Spleen (tissue), 11 donors: ENCODE data around the gene HGF. TPM values are rescaled to one million over a fixed set of nuclear protein-coding genes. Genes with fewer than 3 reads are reported as not detected.

Experiments used
- DNase-seq: peaks from one replicate; pipeline ENCODE4 v3.0.0-alpha.2; 2020
- H3K27ac ChIP-seq, 8 donors: fragments of 200-600 bp; sonication (generic) in 7 of 8; 1 replicate in 4 of 8; 2 replicates in 4 of 8; pipeline versions ENCODE4 v1.5.0 to v1.8.0; 2016 to 2021; ENCODE audit warnings: inconsistent platforms in 4 of 8, mild to moderate bottlenecking in 4 of 8, moderate library complexity in 1 of 8
- H3K27me3 ChIP-seq, 7 donors: fragments of 200-600 bp; sonication (generic) in 6 of 7; replicated peaks in 1 of 7; 1 replicate in 4 of 7; 2 replicates in 3 of 7; pipeline versions ENCODE4 v1.5.0 to v1.8.0; 2016 to 2021; ENCODE audit warnings: inconsistent platforms in 3 of 7, mild to moderate bottlenecking in 1 of 7
- H3K36me3 ChIP-seq, 6 donors: fragments of 200-600 bp; sonication (generic) in 5 of 6; 1 replicate in 4 of 6; 2 replicates in 2 of 6; pipeline versions ENCODE4 v1.5.0 to v1.8.0; 2016 to 2021; ENCODE audit warnings: inconsistent platforms in 2 of 6
- H3K4me1 ChIP-seq, 6 donors: fragments of 200-600 bp; sonication (generic) in 5 of 6; 1 replicate in 3 of 6; 2 replicates in 3 of 6; pipeline versions ENCODE4 v1.5.0 to v1.8.0; 2016 to 2021; ENCODE audit warnings: inconsistent platforms in 3 of 6
- H3K4me3 ChIP-seq, 8 donors: fragments of 200-600 bp; sonication (generic) in 7 of 8; 1 replicate in 4 of 8; 2 replicates in 4 of 8; pipeline versions ENCODE4 v1.5.0 to v1.8.0; 2016 to 2021; ENCODE audit warnings: inconsistent platforms in 4 of 8, mild to moderate bottlenecking in 4 of 8, moderate library complexity in 2 of 8
- H3K9me3 ChIP-seq, 8 donors: fragments of 200-600 bp; sonication (generic) in 7 of 8; 1 replicate in 4 of 8; 2 replicates in 4 of 8; pipeline versions ENCODE4 v1.5.0 to v1.8.0; 2016 to 2021; ENCODE audit warnings: inconsistent platforms in 4 of 8
- CTCF ChIP-seq, 11 experiments: fragments of 200-600 bp in 7 of 11; fragments of 450-650 bp in 4 of 11; sonication (generic) in 4 of 11; IDR thresholded peaks in 8 of 11; conservative IDR thresholded peaks in 3 of 11; 1 replicate in 7 of 11; 2 replicates in 4 of 11; pipeline versions ENCODE4 v1.4.0 to v1.8.0; 2016 to 2021; ENCODE audit warnings: antibody characterized with exemption in 11 of 11, inconsistent platforms in 4 of 11, mild to moderate bottlenecking in 1 of 11
- POLR2A ChIP-seq, 3 donors: fragments of 450-650 bp; IDR thresholded peaks; one replicate each; pipeline ENCODE4 v1.5.1; 2017; ENCODE audit warnings: antibody characterized with exemption in 3 of 3, mild to moderate bottlenecking in 1 of 3
- POLR2AphosphoS5 ChIP-seq, 3 donors: sonication (generic); formaldehyde crosslinking; IDR thresholded peaks; one replicate each; pipeline ENCODE4 v1.5.1; 2017; ENCODE audit warnings: antibody characterized with exemption in 3 of 3
- WGBS, 5 donors: extraction: QIAGEN DNeasy Blood & Tissue Kit in 3 of 5; methylation state at CpG; one replicate each; pipeline versions ENCODE4 v1.1.5 to v1.1.7; 2013 to 2018; 5-methylcytosine and 5-hydroxymethylcytosine counted together
- intact Hi-C: fragments of 100-400 bp; cut with DNase I; formaldehyde crosslinking; loops from one replicate; pipeline ENCODE4 v1.15.0; 2023; ENCODE audit warnings: low total_unique reads
- polyA plus RNA-seq, 3 donors: library from polyadenylated mRNA; stranded (reverse); fragments of 200-250 nt; gene quantifications; one replicate each; pipeline ENCODE4 v1.2.1, GENCODE V29; 2013
- total RNA-seq, 7 donors: library from RNA; depleted of rRNA in 3 of 7; stranded (reverse); fragments of >200 nt in 3 of 7; fragmentation: NEBNext Ultra II Directional in 4 of 7; extraction: Animal tissue kit (Norgen Biotek cat#: 25700) in 4 of 7; gene quantifications; one replicate each; pipeline versions ENCODE4 v1.1.0 to v1.2.1, GENCODE V29; 2016 to 2021
- donor health status: healthy with polysubstance abuse.
- donor health status: DM: no; HTN: no; CAD: no; lungs with moderate emphysema.
- donor health status: DM: no; HTN: no; CAD: no.
- donor health status: Bipolar disorder and iron deficiency.
- donor health status: healthy.
- donor health status: DM: no; HTN: no; CAD: no.
- donor health status: DM: yes; HTN: yes; CAD: no.

Gene HGF
- total and polyA plus RNA-seq, 10 donors: 0.80 to 33.6 (median 18.6) TPM

- H3K4me3 ChIP-seq: no peak overlapping the region
- H3K9me3 ChIP-seq: no peaks in the 10 kb centered on the region
- no peak for DNase-seq
- H3K36me3 ChIP-seq: no peaks in the 10 kb centered on the region
- no peak for TF ChIP-seq POLR2AphosphoS5 (IDR thresholded peaks at IDR 0.05)
- TF ChIP-seq CTCF (IDR thresholded peaks at IDR 0.05 in 8 of 11, conservative IDR thresholded peaks at IDR 0.05 in 3 of 11): no peak
- no peak for TF ChIP-seq POLR2A (IDR thresholded peaks at IDR 0.05)
- H3K27ac ChIP-seq: no peak overlapping the region
- 78 to 90% (median 83%) methylated on average over 4 of the region's 4 CpGs for WGBS, 5 donors
- intact Hi-C loops: no loop called here
- no peaks in the 10 kb centered on the region for H3K27me3 ChIP-seq
- no peaks in the 10 kb centered on the region for H3K4me1 ChIP-seq
These were observed 81.0 kb downstream of the HGF start for GRCh38 chr7:81688622-81689411.

- Histone ChIP-seq H3K36me3 (no peaks in the 10 kb centered on the region), H3K27ac (no peak overlapping the region), H3K4me3 (no peak overlapping the region), H3K4me1 (no peaks in the 10 kb centered on the region), H3K27me3 (no peaks in the 10 kb centered on the region), H3K9me3 (no peaks in the 10 kb centered on the region)
- TF ChIP-seq POLR2AphosphoS5 (IDR thresholded peaks at IDR 0.05) (no peak), POLR2A (IDR thresholded peaks at IDR 0.05) (no peak), CTCF (IDR thresholded peaks at IDR 0.05 in 8 of 11, conservative IDR thresholded peaks at IDR 0.05 in 3 of 11) (no peak)
- intact Hi-C loops: no loop called here
- DNase-seq: no peak
These were observed 82.8 kb downstream of the HGF start for GRCh38 chr7:81687062-81687461.

DNA sequence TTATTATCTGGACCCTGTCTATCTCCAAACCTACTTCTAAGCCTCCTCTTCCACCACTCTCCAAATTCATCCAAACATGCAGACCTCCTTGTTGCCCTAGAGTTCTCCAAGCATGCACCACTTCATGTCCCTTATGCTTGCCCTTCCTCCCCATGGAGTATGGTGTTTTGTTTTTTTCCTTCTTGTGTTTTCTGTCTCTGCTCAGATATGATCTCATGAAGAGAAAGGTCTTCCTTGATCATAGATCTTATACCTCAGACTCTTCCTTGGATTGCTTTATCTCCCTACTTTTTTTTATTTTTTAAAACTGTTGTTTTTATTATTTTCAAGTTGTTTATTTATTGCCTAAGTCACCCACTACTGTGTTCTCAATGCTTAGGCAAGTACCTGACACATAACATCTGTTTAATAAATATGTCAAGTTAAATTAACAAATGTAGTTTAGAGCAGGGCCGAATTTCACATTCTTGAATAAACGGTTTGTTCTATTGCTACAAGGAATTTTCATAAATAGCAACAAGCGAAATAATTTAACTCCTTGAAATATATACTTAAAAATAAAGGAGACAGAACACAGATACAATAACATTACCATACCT is 84.5 kb downstream of the HGF start:
- Histone ChIP-seq H3K36me3 (no peaks in the 10 kb centered on the region), H3K4me1 (no peaks in the 10 kb centered on the region), H3K27ac (peak overlapping the region in 2 of 8 donors; percentile 45), H3K27me3 (no peaks in the 10 kb centered on the region), H3K9me3 (no peaks in the 10 kb centered on the region), H3K4me3 (no peak overlapping the region)
- TF ChIP-seq CTCF (IDR thresholded peaks at IDR 0.05 in 8 of 11, conservative IDR thresholded peaks at IDR 0.05 in 3 of 11) (no peak), POLR2AphosphoS5 (IDR thresholded peaks at IDR 0.05) (no peak), POLR2A (IDR thresholded peaks at IDR 0.05) (no peak)
- DNase-seq: no peak
- intact Hi-C loops: no loop called here
- WGBS, 5 donors: 69 to 83% (median 71%) methylated on average over 3 of the region's 3 CpGs

DNA sequence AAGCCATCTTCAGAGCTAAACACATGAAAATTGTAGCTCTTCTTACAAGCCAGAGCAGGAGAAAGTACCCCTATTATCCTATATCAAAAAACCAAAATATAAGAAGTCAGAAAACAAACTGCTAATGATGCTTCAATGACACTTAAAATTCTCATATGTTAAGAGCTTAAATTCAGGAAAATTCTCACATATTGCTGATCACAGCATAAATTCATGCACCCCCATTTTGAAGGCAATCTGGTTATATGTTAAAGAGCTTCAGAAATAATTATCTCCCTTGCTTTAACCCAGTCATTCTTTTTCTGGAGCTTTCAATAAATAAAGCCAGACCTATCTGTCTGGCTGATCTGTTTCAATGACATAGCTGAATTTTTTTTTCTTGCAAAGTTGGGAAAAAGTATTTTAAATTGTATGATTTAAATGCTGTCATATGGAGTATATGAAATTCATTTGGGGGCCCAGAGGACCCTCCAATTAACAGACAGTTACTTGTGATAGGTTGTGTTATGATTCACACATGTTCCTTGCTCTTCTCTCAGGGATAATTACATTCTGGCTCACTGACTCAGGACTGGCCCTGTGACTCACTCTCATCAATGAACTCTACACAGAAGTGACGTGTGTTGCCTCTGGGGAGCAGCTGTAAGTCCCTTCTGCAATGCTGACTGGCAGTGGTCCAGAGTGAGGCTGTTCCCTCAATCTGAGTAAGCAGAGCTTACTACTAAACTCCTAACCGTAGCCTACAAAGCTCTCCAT is 85.2 kb downstream of the HGF start:
- H3K9me3 ChIP-seq: no peaks in the 10 kb centered on the region
- intact Hi-C loops: no loop called here
- 28 to 53% (median 49%) methylated on average over 2 of the region's 2 CpGs for WGBS, 5 donors
- peak overlapping the region in 3 of 8 donors; percentile 29 to 56 (median 45) for H3K27ac ChIP-seq
- no peaks in the 10 kb centered on the region for H3K4me1 ChIP-seq
- DNase-seq: peak; percentile 59
- H3K36me3 ChIP-seq: no peaks in the 10 kb centered on the region
- H3K4me3 ChIP-seq: no peak overlapping the region
- TF ChIP-seq POLR2A (IDR thresholded peaks at IDR 0.05): no peak
- peak in 1 of 3 donors; percentile 66 for TF ChIP-seq POLR2AphosphoS5 (IDR thresholded peaks at IDR 0.05)
- TF ChIP-seq CTCF (IDR thresholded peaks at IDR 0.05 in 8 of 11, conservative IDR thresholded peaks at IDR 0.05 in 3 of 11): no peak
- no peaks in the 10 kb centered on the region for H3K27me3 ChIP-seq
